Hepatic stellate cell (primary cell): ENCODE data around the gene PKP3.
"Not testable (repeated sequence)": the region's sequence is repeated elsewhere in the genome, so short reads cannot be mapped to it uniquely, and the experiment has no call there.

Experiments
- DNase-seq: peaks from one replicate; pipeline ENCODE4 v3.0.0; 2011; ENCODE audit warnings: low spot score

Gene PKP3

GRCh38 chr11:412641-413119, 18.7 kb downstream of the PKP3 start:
- no peak for DNase-seq

DNA sequence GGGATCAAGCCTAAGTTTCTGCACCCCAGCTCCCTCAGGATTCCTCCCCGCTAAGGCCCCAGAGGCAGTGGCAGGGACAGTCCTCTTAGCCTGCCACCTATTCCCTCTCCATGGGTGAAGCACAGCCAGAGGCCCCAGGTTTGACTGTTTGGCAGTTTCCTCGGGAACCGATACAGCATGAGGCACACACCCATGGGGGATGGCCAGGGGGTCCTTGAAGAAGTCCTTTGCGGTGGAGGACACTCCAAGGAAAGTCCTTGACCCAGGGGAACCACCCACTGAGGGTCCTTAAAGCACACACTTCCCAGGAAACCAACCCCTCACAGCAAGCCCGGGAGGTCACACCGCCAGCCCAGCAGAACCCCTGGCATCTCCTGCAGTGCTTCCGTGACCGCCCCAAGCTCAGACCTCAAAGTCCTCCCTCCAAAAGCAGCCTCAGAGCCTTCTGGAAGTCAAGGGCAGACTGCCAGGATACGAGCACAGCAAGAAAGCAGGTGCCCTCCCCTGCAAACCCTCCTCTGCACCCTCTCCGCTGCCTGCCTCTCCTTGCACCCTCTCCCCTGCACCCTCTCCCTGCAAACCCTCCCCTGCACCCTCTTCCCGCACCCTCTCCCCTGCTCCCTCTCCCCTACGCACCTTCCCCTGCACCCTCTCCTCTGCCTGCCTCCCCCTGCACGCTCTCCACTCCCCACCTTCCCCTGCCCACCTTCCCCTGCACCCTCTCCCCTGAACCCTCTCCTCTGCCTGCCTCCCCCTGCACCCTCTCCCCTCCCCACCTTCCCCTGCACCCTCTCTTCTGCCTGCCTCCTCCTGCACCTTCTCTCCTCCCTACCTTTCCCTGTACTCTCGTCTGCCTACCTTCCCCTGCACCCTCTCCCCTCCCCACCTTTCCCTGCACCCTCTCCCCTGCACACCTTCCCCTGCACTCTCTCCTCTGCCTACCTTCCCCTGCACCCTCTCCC, 19.4 kb downstream of the PKP3 start:
- DNase-seq, result no peak

DNA sequence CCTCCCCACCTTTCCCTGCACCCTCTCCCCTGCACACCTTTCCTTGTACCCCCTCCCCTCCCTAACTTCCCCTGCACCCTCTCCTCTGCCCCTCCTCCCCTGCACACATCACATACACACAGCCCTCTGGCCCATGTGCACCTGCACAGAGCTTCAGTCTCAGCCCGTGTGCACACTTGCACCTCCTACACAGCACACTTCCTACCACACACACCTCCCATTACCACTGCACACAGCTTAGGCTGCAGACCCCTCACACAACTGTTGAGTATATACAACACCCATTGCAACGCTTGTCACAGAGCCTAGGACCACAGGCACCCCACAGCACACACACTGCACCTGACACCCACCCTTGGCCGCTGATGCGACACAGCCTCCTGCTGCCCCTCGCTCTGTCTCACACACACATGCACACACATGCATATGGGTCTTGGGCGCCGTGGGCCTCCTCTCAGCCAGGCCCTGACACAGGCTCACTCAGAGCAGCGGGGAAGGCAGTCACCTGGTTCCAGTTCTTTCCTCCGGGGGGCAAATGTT, 20.4 kb downstream of the PKP3 start:
- no peak for DNase-seq

GRCh38 chr11:415640-416041, 21.6 kb downstream of the PKP3 start:
- DNase-seq, result no peak

DNA sequence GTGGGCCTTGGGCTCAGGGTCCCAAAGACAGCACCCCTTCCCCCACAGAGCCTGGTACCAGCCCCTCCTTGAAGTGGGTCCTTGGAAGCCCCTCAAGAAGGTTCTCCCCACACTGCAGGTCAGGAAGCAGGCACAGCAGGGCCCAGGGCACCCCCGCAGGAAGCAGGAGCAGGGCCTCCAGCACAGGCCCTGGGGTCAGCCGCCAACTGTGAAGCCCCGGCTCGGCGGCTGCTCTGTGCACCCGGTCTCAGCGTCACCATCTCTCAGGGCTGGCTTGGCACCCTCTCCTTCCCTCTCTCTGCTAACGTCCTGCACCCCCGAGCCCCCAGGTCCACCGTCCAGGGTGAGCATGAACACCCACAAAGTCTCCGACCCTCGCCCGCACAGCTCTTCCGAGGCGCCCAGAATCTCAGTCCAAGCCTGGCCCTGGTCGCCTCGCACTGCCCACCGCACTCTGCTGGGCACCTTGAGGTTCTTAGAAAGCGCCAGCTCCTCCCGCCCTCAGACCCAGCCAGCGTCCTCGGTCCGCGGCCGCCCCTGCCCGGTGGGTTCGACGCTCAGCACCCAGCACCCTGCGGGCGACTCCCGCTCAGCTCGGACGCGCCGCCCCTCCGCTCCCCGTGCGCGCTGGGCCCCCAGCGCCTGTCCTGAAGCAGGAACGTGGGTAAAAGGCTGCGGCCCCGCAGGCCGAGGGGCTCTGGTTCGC, 22.2 kb downstream of the PKP3 start:
- DNase-seq, result no peak

DNA sequence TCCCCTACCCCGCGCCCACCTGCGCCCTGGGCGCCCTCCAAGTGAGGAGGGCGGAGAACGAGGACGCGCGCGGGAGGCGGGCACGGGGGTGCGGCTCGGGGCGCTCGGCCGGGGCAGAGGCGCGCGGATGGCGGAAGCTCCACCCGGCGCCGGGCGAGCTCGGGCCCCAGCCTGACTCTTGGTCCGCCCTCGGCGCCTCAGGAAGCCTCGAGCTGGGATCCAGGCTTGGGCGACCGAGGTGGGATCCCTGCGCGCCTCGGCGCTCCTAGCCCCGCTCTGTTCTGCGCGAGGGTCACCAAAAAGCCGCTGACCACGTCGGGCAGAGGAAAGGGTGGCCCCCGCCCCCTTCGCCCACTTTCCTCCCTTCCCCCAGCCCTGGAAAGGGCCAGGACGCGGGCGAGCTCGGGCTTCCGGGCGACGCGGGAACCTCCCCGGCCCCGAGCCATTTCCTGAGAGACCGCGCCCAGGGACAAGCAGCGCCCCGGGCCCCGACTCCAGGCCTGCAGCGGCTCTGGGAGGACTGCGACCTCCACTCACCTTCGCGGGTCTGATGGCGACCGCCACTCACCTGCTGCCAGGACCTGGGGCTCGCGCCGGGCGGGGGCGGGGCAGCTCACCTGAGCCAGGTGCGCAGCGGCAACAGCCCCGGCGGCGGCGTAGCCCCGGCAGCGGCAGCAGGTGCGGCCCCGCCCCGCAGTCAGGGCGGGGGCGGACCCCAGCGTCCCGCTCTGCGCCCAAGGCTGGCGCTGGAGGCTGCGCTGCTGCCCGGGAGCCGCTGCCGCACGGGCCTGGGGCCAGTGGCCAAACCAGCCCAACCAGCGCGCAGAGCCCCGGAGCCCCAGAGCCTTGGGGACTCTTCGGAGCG, 23.0 kb downstream of the PKP3 start:
- peak; percentile 62 for DNase-seq

GRCh38 chr11:417652-418342, 23.8 kb downstream of the PKP3 start:
- no peak for DNase-seq

GRCh38 chr11:418343-419247, 24.6 kb downstream of the PKP3 start:
- DNase-seq, result no peak

DNA sequence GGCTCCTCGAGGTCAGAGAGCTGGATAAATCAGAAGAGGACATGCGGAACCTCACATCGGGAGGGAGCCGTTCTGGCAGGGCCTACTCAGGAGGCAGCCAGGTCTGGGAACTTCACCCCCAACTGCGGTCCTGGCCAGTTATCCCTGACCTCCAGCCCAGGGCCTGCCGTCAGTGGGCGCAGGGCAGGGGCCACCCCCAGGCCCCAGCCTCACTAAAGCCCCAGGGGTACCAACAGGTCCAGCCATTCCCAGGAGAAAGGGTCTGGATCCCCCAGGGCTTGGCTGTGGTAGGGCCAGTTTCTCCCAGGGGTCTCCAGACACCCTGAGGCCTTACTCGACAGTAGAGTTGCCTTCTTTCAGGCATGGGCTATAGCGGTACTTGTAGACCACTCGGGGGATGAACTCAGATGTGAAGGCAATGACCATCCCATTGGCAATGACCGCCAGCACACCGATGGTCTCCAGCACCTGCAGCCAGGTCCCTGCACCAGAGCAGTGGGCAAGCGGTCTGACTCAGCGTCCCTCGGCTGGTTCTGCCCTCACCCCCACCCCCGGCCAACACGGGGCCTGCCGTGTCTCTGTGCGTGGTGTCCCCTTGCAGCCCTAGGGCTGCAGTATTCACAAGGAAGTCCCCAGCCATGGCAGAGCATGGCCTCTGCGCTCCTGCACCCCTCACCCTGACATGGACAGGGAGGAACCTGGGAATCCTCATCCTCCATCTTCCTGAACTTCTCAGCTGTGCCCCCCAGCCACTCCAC, 25.4 kb downstream of the PKP3 start:
- DNase-seq, result no peak

DNA sequence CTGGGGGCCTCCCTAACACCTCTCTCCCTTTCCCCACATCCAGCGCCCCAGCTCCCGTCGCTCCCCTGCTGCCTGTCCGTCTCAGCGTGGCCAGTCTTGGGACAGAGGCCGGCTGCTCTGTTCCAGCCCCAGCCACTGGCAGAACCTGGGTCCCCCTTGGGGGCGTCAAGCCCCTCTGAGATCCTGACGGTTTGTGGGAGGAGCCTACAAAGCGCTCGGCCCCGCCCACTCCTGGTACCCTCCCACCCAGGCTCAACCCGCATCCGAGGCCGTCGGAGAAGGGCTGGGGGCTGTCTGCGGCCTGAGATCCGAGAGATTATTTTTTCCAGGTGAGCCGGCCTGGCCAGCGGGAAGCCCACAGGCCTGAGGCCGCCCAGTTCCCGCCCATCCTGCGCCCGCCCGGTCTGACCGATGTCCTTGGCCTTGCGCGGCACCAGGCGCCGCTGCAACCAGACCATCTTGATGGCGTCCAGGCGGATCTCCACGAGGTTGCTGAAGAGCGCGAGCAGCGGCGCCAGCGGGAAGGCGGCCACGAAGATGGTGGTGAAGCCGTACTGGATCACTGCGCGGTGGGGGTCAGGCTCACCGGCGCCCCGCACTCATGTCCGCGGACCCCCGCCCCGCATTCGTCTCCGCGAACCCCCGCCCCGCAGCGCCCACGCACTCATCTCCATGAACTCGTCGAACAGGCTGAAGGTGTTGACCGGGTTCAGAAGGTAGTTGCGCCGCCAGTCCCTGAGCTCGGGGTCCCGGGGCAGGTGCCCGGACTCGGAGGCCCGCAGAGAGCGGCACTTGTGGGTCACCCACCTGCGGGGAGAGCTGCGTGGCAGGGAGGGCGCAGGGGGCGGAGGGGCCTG, 26.3 kb downstream of the PKP3 start:
- no peak for DNase-seq

DNA sequence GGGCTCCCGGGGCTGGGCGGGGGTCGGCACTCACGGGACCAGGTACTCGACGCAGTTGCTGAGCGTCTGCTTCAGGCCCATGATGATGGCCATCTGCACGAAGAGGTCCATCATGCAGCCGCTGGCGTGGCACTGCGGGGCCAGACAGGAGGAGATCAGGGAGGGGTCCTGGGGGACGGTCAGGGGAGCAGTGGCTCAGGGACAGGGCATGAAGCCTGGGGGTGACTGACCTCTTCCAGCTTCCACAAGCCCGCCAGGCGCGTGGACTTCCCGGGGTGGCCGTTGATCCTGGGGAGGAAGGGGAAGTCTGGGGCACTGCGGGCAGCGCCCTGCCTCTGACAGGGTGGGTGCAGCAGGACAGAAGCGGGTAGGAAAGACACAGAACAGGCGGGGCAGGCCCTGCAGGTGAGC, 26.9 kb downstream of the PKP3 start:
- DNase-seq, result no peak

GRCh38 chr11:422249-422656, 28.2 kb downstream of the PKP3 start:
- DNase-seq, result no peak

DNA sequence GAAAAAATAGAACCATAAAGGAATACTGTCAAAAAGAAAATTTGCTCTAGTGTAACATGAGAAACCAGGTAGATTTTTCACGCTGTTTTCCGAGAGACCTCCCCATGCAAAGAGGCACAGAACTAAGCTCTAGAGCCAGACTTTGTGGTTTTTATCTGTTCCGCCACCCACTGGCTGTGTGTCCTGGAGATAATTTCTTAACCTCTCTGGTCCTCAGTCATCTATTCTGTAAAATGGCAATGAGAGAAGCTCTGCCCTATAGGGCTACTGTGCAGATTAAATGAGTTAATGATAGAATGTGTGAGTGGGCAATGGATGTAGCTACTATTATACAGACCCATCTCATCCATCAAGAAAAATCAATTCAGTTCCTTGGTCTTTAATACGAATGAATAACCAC, 30.2 kb downstream of the PKP3 start:
- DNase-seq, result no peak

- DNase-seq, result not testable (repeated sequence)
Observed at GRCh38 chr11:424766-425165, 30.8 kb downstream of the PKP3 start.

- no peak for DNase-seq
Observed at GRCh38 chr11:425301-425700, 31.3 kb downstream of the PKP3 start.

- no peak for DNase-seq
Observed at GRCh38 chr11:426851-427250, 32.8 kb downstream of the PKP3 start.

DNA sequence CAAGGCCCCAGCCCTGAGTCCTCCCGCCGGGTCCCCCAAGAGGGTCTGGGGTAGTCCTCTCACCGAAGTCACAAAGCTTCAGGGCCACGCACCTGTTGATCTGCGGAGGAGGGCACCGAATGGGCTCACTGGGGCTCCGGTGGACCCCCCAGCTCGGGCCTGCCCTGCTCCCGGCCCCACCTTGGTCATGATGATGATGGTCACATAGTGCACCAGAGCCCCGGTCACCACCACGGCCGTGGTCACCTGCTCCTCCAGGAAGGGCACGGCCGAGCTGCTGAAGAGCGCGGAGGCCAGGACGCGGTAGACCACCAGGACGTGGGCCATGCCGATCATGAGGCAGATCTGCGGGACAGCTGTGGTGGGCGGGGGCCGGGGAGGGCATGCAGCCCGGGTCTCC, 34.3 kb downstream of the PKP3 start:
- no peak for DNase-seq

GRCh38 chr11:429391-429790, 35.4 kb downstream of the PKP3 start:
- no peak for DNase-seq
